Hematopoietic multipotent progenitor cell treated with erythropoietin and hydrocortisone succinate and interleukin-3 and kit ligand, for 4 days (in vitro differentiated cells): ENCODE results near the gene IFNLR1.
A peak's percentile ranks its signal among the peaks of the same experiment; 100 is the strongest.

Experiments used
- DNase-seq: peaks from one replicate; pipeline ENCODE4 v3.0.0-alpha.2; 2015

IFNLR1 gene

GRCh38 chr1:24205345-24206082 is 18.4 kb upstream of the IFNLR1 start:
- DNase-seq, result no peak

GRCh38 chr1:24204116-24204515 is 17.0 kb upstream of the IFNLR1 start:
- DNase-seq, result no peak

GRCh38 chr1:24203404-24203803 is 16.3 kb upstream of the IFNLR1 start:
- no peak for DNase-seq

DNA sequence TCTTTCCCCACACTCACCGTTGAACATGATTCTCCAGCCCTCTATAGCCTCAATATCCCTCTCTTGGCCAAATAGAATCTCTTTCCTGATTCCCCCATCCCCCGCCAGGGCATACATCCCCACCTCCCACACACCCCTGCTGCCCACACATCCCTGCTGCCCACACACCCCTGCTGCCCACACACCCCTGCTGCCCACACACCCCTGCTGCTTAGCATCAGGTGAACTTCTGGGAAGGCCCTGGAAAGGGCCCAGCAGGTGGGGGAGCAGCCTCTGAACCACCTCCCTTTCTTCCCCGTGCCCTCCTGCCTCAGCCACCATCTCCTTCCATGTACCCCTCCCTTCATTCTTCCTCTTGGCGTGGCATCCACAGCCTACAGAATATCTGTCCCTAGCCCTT is 15.9 kb upstream of the IFNLR1 start:
- DNase-seq, result no peak

DNA sequence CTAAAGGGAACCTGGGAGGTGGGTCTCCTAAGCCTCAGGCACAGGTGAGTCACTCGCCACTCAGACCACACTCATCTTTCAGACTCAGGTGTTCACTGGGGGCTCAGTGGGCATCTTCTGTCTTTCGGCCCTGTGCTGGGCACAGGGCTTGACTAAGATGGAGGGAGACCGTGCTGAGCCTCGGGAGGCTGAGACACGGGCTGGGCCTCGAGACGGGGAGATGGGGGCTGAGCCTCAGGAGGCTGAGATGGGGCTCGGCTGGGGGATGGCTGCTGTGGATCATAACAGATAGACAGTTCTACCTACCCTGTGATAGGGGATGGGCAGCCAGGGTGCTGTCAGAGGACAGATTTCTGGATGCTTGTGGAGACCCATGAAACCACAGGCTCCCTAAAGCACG is 15.5 kb upstream of the IFNLR1 start:
- no peak for DNase-seq

DNA sequence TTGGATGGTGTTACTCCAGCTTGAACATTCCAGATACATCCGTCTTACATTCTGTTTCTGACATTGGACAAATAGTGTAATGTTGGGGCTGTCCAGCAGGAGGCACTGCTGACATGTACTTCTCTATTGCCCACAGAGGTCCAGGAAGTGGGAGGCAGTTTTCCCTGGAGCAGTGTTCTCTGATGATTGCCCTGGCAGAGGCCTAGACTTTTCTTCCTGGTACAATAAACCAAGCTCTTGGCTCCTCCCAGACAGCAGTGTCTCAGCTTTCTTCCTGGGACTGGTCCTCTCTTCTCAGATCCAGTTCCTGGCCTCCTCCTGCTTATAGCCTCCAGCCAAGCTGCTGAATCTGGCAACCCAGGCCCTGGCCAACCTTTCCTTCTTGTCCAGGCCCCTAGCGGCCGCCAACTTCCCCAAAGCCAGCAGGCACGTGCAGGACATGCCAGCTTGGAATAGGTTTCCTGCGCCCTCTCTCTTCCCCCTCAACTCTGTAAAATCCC is 14.9 kb upstream of the IFNLR1 start:
- DNase-seq, result peak; percentile 66

DNA sequence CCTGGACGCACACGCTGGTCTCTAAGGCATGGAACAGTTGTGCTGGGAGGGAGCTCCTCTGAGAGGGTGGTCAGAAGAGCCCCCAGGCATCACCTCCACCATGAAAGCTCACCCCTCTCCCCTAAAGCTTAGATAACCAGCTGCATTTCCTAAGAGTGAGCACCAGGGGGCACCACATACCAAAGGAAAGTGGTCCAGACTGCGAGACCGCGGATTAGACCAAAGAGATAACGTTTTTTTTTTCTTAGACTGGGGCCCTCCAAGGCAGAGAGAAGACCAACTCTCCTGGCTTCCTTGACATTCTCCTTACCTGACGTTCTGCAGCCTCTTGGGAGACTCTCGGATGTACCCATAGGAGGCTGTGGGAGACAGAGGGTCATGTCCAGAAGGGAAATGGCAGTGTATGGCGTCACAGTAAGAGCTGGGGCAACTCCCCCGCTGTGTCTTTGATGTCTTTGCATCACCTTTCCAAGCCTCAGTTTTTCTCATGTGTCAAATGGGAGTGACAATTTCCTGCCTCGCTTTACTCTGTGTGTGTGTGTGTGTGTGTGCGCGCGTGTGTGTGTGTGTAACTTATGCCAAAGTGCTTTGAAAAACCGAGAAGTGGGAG is 12.3 kb upstream of the IFNLR1 start:
- DNase-seq, result peak; percentile 86

DNA sequence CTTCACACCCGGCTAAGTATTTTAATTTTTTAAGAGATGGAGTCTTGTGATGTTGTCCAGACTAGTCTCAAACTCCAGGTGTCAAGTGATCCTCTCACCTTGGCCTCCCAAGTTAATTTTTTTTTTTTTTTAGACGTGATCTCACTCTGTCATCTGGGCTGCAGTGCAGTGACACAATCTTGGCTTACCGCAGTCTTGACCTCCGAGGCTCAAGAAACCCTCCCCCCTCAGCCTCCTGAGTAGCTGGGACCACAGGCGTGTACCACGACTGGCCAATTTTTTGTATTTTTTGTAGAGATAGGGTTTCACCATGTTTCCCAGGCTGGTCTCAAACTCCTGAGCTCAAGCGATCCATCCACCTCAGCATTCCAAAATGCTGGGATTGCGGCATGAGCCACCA is 11.7 kb upstream of the IFNLR1 start:
- DNase-seq, result no peak

- DNase-seq, result no peak
Measured at GRCh38 chr1:24195874-24196273, 8.8 kb upstream of the IFNLR1 start.

- no peak for DNase-seq
Measured at GRCh38 chr1:24195136-24195535, 8.0 kb upstream of the IFNLR1 start.

GRCh38 chr1:24193046-24193445 is 6.0 kb upstream of the IFNLR1 start:
- no peak for DNase-seq

- DNase-seq, result peak; percentile 53
Measured at GRCh38 chr1:24191860-24192259, 4.8 kb upstream of the IFNLR1 start.

- DNase-seq, result peak; percentile 29
Measured at GRCh38 chr1:24190983-24191461, 3.9 kb upstream of the IFNLR1 start.

DNA sequence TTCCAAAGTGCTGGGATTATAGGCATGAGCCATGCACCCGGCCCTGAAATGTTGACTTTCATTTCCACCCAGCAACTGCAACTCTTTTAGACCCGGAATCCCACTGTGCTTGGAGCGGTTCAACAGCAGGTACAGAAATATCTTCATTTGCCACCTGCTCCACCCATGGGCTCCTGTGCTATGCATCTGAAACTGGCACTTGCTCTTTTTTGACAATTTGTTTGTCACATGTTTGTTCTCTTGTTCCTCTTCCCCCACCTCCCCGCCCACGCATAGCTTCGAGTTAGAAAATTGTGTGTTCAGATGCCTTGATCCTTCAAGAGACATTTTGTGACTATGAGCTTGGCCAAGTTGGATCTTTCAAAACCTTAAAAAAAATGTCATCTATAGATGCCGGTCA is 2.4 kb upstream of the IFNLR1 start:
- peak; percentile 35 for DNase-seq

- no peak for DNase-seq
Measured at GRCh38 chr1:24186711-24186992, 437 bp downstream of the IFNLR1 start.

- no peak for DNase-seq
Measured at GRCh38 chr1:24186031-24186710, 918 bp downstream of the IFNLR1 start.

DNA sequence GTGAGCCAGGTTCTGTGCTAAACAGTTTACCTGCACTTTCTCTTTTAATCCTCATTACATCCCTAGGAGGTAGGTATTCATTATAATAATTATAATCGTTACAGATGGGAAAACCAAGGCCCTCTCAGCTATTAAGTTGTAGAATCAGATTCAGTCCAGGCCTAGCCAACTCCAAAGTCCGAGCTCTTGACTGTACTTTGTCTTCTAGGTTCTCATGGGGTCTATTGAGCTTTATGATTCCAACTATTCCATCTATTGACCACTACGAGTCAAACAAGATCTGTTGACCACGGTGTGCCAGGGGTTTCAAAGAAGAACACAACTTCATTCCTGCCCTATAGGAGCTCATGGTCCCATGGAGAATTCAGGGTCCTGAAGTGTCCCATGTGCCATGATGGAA is 2.0 kb downstream of the IFNLR1 start:
- no peak for DNase-seq

DNA sequence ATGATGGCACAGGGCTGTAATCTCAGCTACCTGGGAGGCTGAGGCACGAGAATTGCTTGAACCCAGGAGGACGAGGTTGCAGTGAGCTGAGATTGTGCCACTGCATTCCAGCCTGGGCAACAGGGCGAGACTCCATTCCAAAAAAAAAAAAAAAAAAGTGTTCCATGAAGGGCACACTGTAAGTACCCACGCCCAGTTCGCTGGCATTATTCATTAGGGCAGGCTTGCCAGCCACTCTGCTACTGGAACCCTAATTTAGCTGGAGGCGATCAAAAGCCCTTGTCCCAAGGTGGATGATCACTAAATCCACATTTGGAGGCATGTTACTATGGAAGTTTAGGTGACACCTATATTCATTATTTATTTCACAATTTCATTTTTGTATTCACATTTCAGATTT is 5.0 kb downstream of the IFNLR1 start:
- no peak for DNase-seq

GRCh38 chr1:24181619-24182018 is 5.5 kb downstream of the IFNLR1 start:
- DNase-seq, result no peak

- no peak for DNase-seq
Measured at GRCh38 chr1:24180676-24181075, 6.4 kb downstream of the IFNLR1 start.

GRCh38 chr1:24179251-24179840 is 7.7 kb downstream of the IFNLR1 start:
- DNase-seq, result no peak

- no peak for DNase-seq
Measured at GRCh38 chr1:24178407-24178806, 8.7 kb downstream of the IFNLR1 start.

- no peak for DNase-seq
Measured at GRCh38 chr1:24177161-24177560, 9.9 kb downstream of the IFNLR1 start.
